Keratinocyte (primary cell): Measurements from ENCODE around the gene ELOVL7.

Experiments used
- CTCF ChIP-seq, 3 experiments: IDR thresholded peaks in 1 of 3; conservative IDR thresholded peaks in 1 of 3; optimal IDR thresholded peaks in 1 of 3; 2 replicates in 2 of 3; 3 replicates in 1 of 3; pipeline versions ENCODE3 to v1.5.1; 2011; ENCODE audit warnings: low read length in 3 of 3, mild to moderate bottlenecking in 3 of 3, moderate library complexity in 2 of 3, control low read depth in 1 of 3, inconsistent platforms in 1 of 3; ENCODE audit not compliant: insufficient read depth in 2 of 3; ENCODE audit errors: extremely low read depth in 1 of 3
- EZH2 ChIP-seq: IDR thresholded peaks from one replicate; pipeline ENCODE4 v1.6.1; 2012; ENCODE audit warnings: inconsistent platforms, mild to moderate bottlenecking, low read length, moderate library complexity

DNA sequence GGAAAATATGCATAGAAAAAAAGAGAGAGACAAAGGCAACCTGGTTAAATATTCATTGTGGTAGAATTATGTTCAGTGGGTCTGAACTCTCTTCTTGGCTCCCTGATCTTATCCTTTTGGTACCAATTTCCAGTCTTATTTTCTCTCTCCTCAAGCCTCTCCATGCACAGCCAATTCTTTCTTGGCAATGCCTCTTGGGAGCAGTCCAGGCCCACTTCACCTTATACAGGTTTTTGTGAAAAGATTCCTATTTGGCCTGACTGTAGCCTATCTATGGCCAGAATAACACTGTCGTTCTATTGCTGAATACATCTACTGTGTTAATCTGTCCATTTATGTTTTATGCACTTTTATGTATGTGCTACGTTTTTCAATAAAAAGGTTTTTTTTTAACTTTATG is 2.7 kb downstream of the ELOVL7 start:
- no peak for TF ChIP-seq CTCF (optimal IDR thresholded peaks at IDR 0.05 in 1 of 3, IDR thresholded peaks at IDR 0.05 in 1 of 3, conservative IDR thresholded peaks at IDR 0.05 in 1 of 3; ENCODE audit: extremely low read depth in 1 of 3, insufficient read depth in 2 of 3, low read length in 3 of 3)
- TF ChIP-seq EZH2: no peak
